GM21825 (cell line): ENCODE results near the gene ATP5F1B.
"Not testable (repeated sequence)": the region's sequence is repeated elsewhere in the genome, so short reads cannot be mapped to it uniquely, and the experiment has no call there.

Source experiments
- ATAC-seq: cut with Tn5 transposase; IDR thresholded peaks from one replicate; pipeline ENCODE4 v1.9.1; 2021; ENCODE audit warnings: mild to moderate bottlenecking, moderate library complexity; ENCODE audit not compliant: unreplicated experiment

The ATP5F1B gene

DNA sequence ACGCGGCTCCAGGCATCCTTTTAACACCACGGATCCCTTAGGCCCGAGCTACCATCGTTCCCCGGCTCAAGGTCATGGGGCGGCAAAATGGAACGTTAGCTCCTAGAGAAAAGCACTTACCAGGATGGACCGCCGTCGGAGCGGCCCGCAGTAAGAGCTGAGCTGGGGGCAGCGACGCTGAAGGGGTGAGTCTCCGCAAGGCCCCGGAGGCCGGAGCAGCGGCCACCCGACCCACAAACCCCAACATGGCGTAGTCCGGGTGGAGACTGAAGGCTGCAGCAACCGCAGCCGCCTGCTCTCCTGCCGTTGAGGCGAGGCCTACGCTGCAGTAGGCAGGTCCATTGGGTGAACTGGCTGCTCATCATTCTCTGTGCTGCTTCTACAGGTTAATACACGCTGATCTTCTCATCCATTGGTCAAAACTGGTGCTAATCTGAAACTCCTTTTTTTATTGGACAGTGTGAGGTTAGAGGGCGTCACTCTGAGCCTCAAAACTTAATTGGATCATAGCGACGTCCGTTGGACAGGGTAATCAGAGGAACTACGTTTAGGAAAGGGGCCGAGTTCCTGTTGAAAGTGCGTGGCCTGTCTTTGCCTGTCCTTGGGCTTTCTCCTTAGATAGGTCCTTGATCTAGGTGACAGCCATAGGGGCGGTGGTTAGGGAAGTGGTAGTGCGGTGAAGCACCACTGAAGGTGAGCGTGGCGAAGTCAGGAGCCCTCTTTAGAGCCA lies at the start of gene ATP5F1B:
Gene ATP5F1B (minus strand): TSS at position 268 of the 730 bp plus-strand sequence. CDS start 21 bp downstream, at position 247.
- ATAC-seq = peak; percentile 96

DNA sequence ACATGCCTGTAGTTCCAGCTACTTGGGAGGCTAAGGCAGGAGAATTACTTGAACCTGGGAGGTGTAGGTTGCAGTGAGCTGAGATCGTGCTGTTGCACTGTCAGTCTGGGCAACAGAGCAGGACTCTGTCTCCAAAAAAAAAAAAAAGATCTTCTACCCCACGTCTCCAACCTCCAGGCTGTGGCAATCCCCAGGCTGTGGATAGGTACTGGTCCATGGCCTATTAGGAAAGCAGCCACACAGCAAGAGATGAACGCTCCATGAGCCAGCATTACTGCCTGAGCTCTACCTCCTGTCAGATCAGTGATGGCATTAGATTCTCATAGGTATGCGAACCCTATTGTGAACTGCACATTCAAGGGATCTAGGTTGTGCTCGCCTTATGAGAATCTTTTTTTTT lies 48.4 kb upstream of the ATP5F1B start:
- ATAC-seq = no peak

DNA sequence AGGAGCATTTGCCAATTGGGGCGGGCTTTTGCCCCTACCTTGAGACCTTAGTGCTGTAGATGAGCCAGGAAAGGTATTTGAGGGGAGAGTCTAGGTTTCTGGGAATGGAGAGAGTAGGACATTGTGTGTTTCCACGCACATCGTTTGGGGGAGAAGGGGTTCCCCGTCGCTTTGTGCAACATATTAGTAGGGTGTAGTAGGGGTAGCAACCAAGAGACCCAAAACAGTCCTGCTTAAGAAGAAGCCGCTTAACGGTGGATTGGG lies 43.0 kb upstream of the ATP5F1B start:
- peak; percentile 0 for ATAC-seq

DNA sequence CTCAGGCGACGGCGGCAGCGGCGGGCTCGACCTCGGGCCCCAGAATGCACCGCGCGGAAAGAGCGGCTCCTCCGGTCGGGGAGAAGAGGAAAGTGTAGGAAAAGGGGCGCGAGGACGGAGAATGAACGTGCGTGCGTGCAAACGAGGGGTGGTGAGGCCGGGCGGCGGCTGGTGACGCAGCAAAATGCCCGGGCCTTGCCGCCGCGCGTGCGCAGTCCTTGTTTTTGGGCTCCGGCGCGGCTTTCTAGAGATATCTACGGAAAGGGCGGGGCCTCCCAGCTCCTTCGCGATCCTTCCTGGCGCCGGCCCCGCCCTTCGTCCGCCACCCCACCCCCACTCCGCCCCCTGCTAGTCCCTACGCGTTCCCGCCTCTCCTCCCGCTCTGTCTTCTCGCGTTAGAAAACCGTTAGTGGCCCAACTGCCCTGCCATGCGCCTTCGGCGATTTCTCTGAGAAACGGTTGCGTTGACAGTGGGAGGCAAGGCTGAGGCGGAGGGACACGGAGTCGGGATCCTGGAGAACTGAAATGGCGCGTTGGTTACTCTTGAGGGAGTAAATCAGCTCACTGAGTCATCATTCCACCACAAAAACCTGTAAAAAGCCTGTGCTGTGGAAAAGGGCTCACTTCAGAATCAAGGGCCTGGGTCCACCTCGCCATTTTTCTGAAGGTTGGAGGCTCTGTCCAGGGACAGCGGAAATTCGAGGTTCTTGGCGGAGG lies 42.5 kb upstream of the ATP5F1B start, which contains the start of gene PTGES3:
Gene PTGES3 (minus strand): TSS at position 156 of the 717 bp plus-strand sequence. CDS start 285 bp downstream, outside the sequence.
- peak; percentile 57 for ATAC-seq

DNA sequence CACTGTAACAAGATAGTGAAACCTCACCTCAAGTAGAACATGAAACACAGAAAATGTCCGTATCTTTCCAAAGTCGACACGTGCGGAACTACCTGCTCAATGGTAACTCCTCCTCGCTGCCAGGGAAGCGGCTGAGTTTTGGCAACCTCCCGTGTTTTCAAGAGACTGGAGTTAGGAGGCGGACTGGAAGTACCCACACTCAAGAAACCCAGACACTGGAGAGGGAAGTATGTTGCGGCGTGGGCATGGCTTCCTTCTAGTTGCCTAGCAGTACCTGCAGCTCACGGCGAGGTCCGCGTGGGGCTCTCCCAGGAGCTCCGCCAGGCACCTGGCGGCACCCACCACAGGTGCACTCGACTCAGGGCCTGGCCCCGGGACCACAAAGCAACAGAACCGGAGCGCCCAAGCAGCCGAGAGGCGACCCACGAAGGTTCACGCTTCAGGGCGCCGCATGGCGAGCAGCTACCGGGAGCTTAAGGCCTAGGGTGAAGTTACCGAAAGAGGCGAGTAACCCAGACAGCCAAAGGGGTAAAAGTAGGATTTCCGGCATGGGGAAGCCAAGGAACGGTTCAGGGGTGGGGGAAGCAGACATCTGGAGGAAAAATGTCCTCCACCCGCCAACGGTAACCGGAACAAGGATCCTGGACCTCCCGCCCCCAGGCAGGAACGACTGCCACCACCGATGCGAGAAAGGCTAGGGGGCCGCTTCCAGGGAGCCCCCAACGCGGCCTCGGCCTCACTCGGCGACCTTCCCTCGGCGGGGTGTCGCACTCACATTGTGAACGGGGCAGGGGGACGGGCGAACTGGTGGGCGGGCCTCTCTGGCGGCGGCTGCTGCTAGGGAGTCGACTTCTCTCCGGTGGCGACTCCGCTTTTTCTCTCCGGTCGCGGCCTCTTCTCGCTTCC lies 41.7 kb upstream of the ATP5F1B start:
- peak; percentile 16 for ATAC-seq

DNA sequence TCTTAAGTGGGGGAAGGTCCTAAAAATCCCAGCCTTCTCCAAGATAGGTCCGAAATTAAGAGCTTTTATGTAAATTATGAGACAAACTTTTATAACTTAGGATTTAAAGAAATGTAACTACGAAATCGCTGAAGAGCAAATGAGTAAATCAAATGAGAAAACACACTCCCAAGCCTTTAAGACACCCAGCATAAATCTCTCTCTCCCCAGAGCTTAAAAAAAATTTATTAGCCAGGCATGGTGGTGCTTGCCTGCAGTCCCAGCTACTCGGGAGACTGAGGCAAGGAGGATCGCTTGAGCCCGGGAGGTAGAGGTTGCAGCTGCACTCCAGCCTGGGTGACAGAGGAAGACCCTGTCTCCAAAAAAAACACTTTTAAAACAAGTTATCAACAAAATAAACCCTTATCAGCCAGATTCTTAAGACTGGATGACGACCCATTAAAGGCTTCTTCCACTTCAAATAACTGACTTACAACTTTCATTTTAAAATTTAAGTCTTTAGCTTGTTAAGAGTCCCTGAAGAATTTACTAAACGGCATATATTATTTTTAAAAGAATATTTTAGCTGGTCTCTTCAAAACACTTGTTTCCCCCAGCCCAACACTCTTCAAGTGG lies 39.1 kb upstream of the ATP5F1B start:
- ATAC-seq = no peak

DNA sequence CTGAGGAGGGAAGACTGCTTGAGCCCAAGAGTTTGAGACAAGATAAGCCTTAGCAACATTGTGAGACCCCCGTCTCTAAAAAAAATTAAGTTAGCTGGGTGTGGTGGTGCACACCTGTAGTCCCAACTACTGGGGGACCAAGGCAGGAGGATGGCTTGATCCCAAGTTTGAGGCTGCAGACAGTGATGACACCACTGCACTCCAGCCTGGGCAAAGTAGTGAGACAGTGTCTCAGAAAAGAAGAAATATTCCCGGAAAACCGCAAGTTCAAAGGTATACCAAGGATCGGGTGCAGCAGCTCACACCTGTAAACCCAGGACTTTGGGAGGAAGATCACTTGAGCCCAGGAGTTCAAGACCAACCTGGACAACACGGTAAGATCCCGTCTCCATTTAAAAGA lies 36.5 kb upstream of the ATP5F1B start:
- no peak for ATAC-seq

DNA sequence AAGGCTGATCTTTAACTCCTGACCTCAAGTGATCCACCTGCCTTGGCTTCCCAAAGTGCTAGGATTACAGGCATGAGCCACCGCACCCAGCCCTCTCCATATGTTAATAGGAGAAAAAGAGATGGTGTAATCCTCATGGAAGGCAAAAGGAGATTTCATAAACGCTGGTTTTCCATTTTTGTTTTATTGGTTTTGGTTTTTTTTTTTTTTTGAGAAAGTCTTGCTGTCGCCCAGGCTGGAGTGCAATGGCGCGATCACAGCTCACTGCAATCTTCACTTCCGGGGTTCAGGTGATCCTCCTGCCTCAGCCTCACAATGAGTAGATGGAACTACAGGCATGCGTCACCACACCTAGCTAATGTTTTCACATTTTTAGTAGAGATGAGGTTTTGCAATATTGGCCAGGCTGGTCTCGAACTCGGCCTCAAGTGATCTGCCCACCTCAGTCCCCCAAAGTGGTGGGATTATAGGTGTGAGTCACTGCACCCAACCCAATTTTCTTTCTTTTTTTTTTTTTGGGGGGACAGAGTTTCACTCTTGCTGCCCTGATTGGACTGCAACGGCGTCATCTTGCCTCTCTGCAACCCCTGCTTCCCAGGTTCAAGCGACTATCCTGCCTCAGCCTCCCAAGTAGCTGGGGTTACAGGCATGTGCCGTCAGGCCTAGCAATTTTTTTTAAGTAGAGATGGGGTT lies 34.2 kb upstream of the ATP5F1B start:
- no peak for ATAC-seq

DNA sequence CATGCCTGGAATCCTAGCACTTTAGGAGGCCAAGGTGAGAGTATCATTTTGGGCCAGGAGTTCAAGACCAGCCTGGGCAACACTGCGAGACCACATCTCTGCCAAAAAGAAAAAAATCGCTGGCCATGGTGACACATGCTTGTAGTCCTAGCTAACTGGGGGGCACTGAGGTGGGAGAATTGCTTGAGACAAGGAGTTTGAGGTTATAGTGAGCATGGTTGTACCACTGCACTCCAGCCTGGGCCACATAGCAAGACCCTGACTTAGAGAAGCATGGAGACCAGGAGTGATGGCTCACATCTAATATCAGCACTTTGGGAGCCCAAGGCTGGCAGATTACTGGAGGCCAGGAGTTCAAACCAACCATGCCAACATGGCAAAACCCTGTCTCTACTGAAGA lies 33.1 kb upstream of the ATP5F1B start:
- no peak for ATAC-seq

DNA sequence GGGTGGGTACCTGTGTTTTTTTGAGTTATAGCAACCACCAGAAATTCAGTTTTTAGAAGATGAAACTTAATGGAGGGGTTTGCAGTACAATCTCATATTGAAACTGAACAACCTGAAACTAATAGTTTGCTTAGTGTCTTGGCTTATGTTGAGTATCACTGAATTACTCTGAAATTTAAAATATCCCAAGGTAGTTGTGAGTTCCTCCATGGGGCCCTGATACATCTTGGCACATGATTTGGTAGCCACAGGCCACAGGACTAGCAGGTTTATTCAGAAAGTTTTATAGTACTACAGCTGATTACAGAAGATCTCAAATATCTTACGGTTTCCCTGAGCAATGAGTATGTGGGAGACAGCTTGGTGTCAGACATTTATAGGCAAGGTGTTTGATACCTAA lies 31.9 kb upstream of the ATP5F1B start:
- peak; percentile 68 for ATAC-seq

DNA sequence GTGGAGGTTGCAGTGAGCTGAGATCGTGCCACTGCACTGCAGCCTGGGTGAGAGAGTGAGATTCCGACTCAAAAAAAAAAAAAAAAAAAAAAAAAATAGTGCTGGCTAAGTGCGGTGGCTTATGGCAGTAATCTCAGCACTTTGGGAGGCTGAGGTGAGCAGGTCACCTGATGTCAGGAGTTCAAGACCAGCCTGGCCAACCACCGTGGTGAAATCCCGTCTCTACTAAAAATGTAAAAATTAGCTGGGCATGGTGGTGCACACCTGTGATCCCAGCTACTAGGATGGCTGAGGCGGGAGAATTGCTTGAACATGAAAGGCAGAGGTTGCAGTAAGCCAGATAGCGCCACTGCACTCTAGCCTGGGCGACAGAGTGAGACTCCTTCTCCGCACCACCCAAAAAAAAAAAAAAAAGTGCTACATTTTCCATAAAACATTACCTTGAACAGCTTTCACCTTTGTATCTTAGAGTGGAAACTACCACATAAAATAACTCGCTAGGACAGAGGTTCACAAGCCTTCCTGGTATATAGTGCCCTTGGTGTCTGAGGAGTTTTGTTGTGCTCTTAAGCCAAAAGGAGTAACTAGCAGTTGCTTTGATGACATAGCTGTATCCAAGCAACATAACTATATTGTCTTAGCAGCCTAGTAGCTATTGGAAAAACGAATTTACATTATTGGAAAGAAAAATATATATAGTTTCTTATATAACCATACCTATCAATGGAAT lies 31.2 kb upstream of the ATP5F1B start:
- no peak for ATAC-seq

DNA sequence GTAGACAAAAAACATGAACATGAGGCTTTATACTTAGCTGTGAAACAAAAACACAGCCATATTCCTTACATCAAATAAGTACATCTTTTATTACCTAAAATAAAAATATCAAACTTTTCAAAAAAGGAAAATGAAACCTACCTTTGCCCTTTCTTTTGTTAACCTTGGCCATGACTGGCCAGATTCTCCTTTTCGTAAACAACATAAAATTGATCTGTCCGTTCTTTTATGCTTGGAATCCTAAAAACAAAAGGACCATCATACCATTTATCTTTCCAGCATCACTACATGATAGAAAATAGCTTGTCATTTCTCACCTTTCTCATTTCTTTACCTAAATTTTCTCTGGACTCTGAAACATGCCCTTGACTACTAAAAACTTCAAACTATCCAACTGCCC lies 25.8 kb upstream of the ATP5F1B start:
- no peak for ATAC-seq

DNA sequence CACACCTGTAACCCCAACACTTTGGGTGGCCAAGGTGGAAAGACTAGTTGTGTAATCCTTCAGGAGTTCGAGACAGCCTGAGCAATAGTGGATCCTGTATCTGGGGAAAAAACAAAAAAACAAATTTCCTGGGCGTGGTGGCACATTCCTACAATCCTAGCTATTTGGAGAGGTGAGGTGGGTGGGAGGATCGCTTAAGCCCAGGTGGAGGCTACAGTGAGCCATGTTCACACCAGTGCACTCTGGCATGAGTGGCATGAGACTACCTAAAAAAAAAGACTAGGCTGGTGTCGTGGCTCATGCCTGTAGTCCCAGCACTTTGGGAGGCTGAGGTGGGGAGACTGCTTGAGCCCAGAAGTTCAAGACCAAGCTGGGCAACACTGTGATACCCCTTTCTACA lies 25.1 kb upstream of the ATP5F1B start:
- ATAC-seq = no peak

DNA sequence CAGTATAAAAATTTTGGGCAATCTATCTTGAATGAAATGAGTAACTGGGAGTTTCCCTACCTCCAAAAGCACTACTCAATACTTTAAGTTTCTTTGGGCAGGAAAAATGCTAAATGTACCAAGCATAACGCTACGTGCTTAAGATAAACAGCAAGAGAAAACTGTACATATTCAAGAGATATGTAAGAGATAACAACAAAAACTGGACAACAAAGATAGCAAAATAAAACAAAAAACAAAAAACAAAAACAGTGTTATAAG lies 22.3 kb upstream of the ATP5F1B start:
- no peak for ATAC-seq

DNA sequence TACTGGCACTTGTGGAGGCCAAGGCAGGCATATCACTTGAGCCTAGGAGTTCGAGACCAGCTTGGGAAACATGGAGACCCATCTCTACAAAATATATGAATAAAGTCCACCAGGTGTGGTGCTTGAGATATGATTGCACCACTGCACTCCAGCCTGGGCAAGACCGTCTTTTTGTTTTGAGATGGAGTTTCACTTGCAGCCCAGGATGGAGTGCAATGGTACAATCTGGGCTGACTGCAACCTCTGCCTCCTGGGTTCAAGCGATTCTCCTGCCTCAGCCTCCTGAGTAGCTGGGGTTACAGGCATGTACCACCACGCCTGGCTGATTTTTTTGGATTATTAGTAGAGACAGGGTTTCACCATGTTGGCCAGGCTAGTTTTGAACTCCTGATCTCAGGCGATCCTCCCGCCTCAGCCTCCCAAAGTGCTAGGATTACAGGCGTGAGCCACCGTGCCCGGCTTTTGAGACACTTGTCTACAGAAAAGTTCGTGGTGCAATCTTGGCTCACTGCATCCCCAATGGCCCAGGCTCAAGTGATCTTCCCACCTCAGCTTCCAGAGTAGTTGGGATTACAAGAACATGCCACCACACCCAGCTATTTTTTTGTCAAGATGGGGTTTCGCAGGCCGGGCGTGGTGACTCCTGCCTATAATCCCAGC lies 16.3 kb upstream of the ATP5F1B start:
- ATAC-seq = no peak

DNA sequence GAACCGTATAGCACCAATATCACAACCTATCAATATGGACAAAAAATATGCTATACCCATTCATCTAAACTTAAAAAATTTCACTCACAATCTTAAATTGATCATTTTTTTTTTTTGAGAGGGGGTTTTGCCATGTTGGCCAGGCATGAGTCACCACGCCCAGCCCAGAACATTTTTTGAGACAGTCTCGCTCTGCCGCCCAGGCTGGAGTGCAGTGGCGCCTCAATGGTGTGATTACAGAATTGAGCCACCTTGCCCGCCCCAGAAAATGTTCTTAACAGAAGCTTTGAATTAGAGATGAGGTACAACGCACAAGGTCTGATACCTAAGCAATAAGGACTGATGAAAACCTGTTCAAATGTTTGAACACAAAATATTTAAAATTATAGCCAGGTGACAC lies 15.8 kb upstream of the ATP5F1B start:
- ATAC-seq = no peak

DNA sequence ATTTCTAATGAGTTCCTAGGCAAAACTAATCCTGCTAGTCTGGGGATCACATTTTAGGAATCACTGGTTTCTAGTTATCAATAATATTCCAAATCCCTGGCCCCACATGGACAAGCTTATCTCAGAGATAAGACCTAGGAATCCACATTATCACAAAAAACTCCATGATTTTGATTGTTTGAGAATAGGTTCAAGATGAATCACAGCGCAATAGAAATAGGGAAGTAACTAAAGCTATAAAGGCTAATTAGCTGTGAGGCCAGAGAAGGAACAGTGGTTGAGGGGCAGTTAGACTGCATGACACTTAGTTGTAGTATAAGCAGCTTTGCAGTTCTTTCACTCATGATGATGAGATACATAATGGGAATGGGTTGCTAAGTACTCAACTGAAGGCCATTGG lies 13.1 kb upstream of the ATP5F1B start:
- ATAC-seq = no peak

DNA sequence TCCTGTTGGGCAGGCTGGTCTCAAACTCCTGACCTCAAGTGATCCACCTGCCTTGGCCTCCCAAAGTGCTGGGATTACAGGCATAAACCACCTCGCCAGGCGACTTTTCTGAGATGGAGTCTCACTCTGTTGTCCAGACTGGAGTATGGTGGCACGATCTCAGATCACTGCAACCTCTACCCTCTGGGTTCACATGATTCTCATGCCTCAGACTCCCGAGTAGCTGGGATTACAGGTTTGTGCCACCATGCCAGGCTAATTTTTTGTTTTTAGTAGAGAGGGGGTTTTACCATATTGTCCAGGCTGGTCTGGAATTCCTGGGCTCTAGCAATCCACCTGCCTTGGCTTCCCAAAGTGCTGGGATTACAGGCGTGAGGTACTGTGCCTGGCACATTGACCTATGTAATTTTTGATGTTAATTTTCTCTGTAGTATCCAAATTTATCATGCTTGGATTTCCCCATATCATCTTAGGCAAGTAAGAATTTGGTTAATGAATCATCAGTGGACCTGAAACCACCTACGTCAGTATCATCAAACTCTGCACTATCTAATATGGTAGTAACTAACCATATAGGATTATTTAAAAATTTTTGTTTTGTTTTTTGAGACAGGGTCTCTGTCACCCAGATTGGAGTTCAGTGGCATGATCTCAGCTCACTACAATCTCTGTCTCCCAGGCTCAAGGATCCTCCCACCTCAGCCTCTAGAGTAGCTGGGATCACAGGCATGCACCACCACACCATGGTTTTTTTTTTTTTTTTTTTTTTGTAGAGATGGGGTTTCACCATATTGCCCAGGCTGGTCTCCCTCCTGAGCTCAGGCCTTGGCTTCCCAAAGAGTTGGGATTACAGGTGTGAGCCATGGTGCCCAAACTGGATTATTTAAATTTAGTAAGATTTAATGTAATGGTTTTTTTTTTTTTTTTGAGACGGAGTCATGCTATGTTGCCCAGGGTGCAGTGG lies 11.9 kb upstream of the ATP5F1B start:
- ATAC-seq = peak; percentile 42

DNA sequence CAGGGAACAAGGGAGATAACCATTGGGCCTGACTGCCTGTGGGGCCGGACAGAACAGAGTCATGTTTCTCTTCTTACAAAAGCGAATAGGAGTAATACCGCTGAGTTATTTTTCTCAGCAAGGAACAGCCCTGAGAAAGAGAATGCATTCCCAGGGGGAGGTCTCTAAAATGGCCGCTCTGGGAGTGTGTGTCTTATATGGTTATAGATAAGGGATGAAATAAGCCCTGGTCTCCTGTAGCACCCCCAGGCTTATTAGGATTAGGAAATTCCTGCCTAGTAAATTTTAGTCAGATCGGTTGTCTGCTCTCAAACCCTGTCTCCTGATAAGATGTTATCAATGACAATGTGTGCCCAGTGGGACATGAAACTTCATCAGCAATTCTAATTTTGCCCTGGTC lies 8.0 kb upstream of the ATP5F1B start:
- not testable (repeated sequence) for ATAC-seq
